Measurements from ENCODE around the gene SNAP29.
"Not testable (repeated sequence)": the region's sequence is repeated elsewhere in the genome, so short reads cannot be mapped to it uniquely, and the experiment has no call there.

SNAP29 gene

DNA sequence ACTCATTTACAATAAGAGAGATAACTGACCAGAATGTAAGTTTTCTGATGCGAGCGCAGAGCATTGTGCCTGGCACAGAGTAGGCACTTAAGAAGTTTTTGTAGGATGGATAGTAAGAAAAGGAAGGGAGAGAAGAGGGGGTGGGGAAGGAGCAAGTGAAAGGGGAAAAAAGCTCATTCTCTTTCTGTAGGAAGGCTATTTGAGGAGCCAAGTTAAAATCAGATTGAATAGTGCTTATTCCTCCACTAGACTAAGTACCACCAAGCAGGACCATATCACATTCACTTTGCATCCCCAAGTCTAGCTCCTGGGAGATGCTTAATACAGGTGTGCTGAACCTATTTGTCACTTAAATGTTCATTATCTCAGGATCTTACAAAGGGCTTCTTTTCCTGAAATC is 44.3 kb downstream of the SNAP29 start:
- no peak for DNase-seq (ENCODE audit: low read depth)
- H3K4me3 ChIP-seq (ENCODE audit: low read depth, low read length) = no peak overlapping the region
- TF ChIP-seq, protein P1, sequence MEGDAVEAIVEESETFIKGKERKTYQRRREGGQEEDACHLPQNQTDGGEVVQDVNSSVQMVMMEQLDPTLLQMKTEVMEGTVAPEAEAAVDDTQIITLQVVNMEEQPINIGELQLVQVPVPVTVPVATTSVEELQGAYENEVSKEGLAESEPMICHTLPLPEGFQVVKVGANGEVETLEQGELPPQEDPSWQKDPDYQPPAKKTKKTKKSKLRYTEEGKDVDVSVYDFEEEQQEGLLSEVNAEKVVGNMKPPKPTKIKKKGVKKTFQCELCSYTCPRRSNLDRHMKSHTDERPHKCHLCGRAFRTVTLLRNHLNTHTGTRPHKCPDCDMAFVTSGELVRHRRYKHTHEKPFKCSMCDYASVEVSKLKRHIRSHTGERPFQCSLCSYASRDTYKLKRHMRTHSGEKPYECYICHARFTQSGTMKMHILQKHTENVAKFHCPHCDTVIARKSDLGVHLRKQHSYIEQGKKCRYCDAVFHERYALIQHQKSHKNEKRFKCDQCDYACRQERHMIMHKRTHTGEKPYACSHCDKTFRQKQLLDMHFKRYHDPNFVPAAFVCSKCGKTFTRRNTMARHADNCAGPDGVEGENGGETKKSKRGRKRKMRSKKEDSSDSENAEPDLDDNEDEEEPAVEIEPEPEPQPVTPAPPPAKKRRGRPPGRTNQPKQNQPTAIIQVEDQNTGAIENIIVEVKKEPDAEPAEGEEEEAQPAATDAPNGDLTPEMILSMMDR (IDR thresholded peaks at IDR 0.05; ENCODE audit: insufficient read depth, low read depth, low read length, missing control alignments) = no peak

DNA sequence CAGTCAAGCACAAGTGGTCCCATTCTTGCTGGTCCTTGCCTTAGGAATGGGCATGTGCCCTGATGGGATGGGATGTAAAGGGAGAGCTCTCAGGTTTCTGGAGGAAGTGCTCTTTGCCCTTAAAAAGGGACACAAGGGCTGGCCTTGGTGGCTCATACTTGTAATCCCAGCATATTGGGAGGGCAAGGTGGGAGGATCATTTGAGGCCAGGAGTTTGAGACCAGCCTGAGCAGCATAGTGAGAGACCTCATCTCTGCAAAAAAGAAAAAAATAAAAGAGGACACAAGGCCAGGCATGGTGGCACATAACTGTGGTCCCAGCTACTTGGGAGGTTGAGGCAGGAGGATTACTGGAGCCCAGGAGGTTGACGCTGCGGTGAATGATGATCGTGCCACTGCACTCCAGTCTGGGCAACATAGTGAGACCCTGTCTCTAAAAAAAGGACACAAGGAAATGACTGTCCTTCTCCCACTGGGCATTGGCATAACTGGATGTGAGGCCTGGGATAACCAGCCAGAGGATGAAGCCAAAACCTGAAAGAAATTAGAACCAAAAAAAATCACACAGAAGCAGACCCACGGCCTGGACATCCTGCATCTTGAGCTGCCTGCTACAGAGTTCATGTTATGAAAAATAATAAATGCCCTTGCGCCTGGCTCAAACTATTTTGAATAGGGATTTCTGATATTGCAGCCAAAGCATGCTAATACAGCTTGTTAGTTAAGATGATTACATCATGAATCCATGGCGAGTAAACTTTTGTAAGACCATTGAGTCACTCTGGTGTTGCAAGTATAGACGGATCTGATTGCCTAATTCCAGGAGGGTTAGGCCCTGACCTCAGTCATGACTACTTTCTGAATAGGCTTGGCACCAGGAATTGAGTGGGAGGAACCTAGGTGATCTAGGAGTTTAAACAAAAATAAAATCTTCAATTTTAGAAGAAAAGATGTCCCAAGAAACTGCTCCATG is 45.5 kb downstream of the SNAP29 start:
- no peak overlapping the region for H3K4me3 ChIP-seq (ENCODE audit: low read depth, low read length)
- TF ChIP-seq, protein P1 (IDR thresholded peaks at IDR 0.05; ENCODE audit: insufficient read depth, low read depth, low read length, missing control alignments) = no peak
- DNase-seq (ENCODE audit: low read depth) = no peak

DNA sequence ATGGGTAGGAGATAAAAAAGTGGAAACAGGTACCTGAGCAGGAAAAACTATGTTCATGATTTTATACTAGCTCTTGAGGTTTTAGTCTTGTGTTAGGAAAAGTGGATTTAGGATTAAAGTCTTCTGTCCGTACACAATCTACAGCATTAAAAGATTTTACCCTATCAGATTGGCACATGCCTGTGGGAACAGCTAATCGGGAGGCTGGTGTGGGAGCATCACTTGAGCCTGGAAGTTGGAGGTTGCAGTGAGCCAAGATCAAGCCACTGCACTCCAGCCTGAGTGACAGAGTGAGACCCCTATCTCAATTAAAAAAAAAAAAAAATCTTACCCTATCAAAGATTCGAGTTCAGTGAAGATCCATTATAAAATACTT is 46.2 kb downstream of the SNAP29 start:
- TF ChIP-seq, protein P1 (IDR thresholded peaks at IDR 0.05; ENCODE audit: insufficient read depth, low read depth, low read length, missing control alignments) = no peak

DNA sequence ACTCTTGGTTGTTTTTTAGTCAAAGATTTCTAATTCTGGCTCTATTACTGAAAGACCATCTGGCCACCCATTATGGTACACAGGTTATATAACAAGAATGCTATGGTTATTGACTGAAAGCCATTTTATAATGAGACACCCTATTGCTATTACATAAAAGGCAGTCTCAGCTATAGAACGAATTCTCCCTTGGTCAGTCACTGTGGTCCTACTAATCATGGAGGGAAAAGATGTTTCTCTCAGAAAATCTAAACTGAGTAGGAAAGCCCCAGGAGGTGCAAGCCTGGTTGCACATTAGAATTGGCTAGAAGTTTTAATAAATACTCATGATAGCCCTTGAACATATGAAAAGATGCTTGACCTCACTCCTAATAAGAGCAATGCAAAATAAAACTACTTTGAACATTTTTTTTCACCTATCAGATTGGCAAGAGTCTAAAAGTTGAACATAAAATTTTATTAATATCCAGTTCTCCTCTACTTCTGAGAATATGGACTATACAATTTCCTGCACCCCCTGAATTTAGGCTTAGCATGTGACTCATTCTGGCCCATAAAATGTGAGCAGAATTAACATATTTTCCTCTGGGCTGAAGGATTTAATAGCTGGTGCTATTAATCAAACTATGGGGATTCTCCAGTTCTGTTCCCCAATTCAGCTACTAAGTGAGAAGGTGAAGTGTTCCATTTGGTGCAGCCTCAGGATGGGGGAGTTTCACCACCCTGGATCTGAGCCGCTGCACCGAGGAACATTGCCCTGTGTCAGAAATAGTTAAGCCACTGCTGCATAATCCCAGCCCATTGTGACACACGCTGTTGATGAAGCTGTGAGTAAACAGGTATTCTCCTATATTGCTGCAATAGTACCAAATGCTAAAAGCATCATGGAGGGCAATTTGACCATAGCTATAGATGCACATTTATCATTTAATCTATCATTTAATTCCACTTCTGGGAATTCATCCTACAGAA is 46.9 kb downstream of the SNAP29 start:
- TF ChIP-seq, protein P1 (IDR thresholded peaks at IDR 0.05; ENCODE audit: insufficient read depth, low read depth, low read length, missing control alignments) = no peak
- H3K4me3 ChIP-seq (ENCODE audit: low read depth, low read length) = no peak overlapping the region
- DNase-seq (ENCODE audit: low read depth) = no peak

More for the DNA sequence above, 46.2 kb downstream of the SNAP29 start:
- no peak for DNase-seq (ENCODE audit: low read depth)
- H3K4me3 ChIP-seq (ENCODE audit: low read depth, low read length) = no peak overlapping the region

DNA sequence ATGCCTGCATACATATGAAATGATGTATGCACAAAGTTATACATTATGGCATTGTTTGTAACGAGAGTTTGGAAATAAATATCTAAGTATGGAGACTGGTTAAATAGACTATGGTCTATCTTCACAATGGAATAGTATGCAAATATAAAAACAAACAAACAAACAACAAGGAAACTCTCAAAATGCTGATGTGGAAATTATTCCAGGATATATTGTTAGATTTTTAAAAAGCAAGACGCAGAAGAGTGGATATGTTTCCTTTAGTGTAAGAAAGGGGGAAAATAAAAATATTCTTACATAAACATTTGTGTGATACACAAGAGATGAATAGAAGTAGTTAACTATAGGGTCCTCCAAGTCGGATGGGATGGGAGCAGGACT is 47.6 kb downstream of the SNAP29 start:
- H3K4me3 ChIP-seq (ENCODE audit: low read depth, low read length) = no peak overlapping the region
- TF ChIP-seq, protein P1 (IDR thresholded peaks at IDR 0.05; ENCODE audit: insufficient read depth, low read depth, low read length, missing control alignments) = no peak
- DNase-seq (ENCODE audit: low read depth) = no peak

DNA sequence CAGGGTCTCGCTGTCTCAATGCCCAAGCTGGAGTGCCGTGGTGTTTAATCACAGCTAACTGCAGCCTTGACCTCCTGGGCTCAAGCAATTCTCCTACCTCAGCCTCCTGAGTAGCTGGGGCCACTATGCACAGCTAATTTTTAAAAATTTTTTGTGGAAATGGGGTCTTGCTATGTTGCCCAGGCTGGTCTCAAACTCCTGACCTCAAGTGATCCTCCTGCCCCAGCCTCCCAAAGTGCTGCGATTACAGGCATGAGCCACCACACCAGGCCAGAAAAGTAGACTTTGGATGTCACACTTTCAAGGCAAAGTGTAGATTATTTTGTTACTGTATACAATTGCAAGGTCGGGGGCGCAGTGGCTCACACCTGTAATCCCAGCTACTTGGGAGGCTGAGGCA is 49.9 kb downstream of the SNAP29 start:
- DNase-seq (ENCODE audit: low read depth); H3K4me3 ChIP-seq (ENCODE audit: low read depth, low read length): not testable (repeated sequence)
